WERI-Rb-1 (cell line): ENCODE results near the gene CHEK1.
A peak's percentile ranks its signal among the peaks of the same experiment; 100 is the strongest.
"Not testable (repeated sequence)": the region's sequence is repeated elsewhere in the genome, so short reads cannot be mapped to it uniquely, and the experiment has no call there.

Experiments used
- DNase-seq: peaks from one replicate; pipeline ENCODE4 v3.0.0-alpha.2; 2020
- H3K27ac ChIP-seq: fragments of 250-450 bp; sonication (Bioruptor Pico); 2 replicates; pipeline ENCODE4 v1.5.1; 2020; ENCODE audit warnings: mild to moderate bottlenecking, moderate library complexity
- H3K27me3 ChIP-seq: fragments of 250-450 bp; sonication (Bioruptor Pico); 2 replicates; pipeline ENCODE4 v1.5.1; 2021; ENCODE audit warnings: mild to moderate bottlenecking, low read depth, moderate library complexity; ENCODE audit not compliant: insufficient read depth, severe bottlenecking
- H3K36me3 ChIP-seq: fragments of 250-450 bp; sonication (Bioruptor Pico); 2 replicates; pipeline ENCODE4 v1.5.1; 2020; ENCODE audit warnings: mild to moderate bottlenecking, moderate library complexity
- H3K4me3 ChIP-seq: 2 replicates; pipeline ENCODE4 v1.5.1; 2011; ENCODE audit warnings: low read depth, mild to moderate bottlenecking, control low read depth, low read length
- H3K9me3 ChIP-seq: fragments of 250-450 bp; sonication (Bioruptor Pico); 2 replicates; pipeline ENCODE4 v1.5.1; 2021; ENCODE audit warnings: mild to moderate bottlenecking, moderate library complexity; ENCODE audit not compliant: severe bottlenecking
- CTCF ChIP-seq: IDR thresholded peaks from 2 replicates; pipeline ENCODE4 v1.5.1; 2011; ENCODE audit warnings: low read depth, mild to moderate bottlenecking, control low read depth, inconsistent platforms, low read length

The CHEK1 gene

GRCh38 chr11:125624756-125625213 is at the start of gene CHEK1:
Gene CHEK1 (plus strand): TSS chr11:125625163. CDS start chr11:125626769, 1,606 bp downstream.
- Histone ChIP-seq H3K9me3 (no peaks in the 10 kb centered on the region), H3K27me3 (no peaks in the 10 kb centered on the region), H3K27ac (peak within 1 kb of the TSS; percentile 96), H3K36me3 (peaks cover 62% of the 10 kb centered on the region), H3K4me3 (peak within 1 kb of the TSS; percentile 97)
- no peak for DNase-seq
- TF ChIP-seq CTCF, result no peak

GRCh38 chr11:125577181-125577580 is 47.8 kb upstream of the CHEK1 start:
- not testable (repeated sequence) for H3K27ac ChIP-seq, H3K27me3 ChIP-seq, H3K4me3 ChIP-seq, H3K9me3 ChIP-seq, DNase-seq
- peaks cover 76% of the 10 kb centered on the region for H3K36me3 ChIP-seq

- H3K27ac ChIP-seq, result no peak overlapping the region
- TF ChIP-seq CTCF, result no peak
- no peaks in the 10 kb centered on the region for H3K27me3 ChIP-seq
- no peak overlapping the region for H3K4me3 ChIP-seq
- H3K9me3 ChIP-seq, result no peaks in the 10 kb centered on the region
- no peak for DNase-seq
- H3K36me3 ChIP-seq, result peaks cover 83% of the 10 kb centered on the region
Observed at GRCh38 chr11:125578783-125579182, 46.2 kb upstream of the CHEK1 start.

- H3K27me3 ChIP-seq, result no peaks in the 10 kb centered on the region
- H3K27ac ChIP-seq, result no peak overlapping the region
- H3K36me3 ChIP-seq, result peaks cover 80% of the 10 kb centered on the region
- no peak overlapping the region for H3K4me3 ChIP-seq
- DNase-seq, result no peak
- no peaks in the 10 kb centered on the region for H3K9me3 ChIP-seq
- no peak for TF ChIP-seq CTCF
Observed at GRCh38 chr11:125579811-125580210, 45.2 kb upstream of the CHEK1 start.

GRCh38 chr11:125583496-125583895 is 41.5 kb upstream of the CHEK1 start:
- peaks cover 49% of the 10 kb centered on the region for H3K36me3 ChIP-seq
- no peak for DNase-seq
- no peak for TF ChIP-seq CTCF

GRCh38 chr11:125585487-125585886 is 39.5 kb upstream of the CHEK1 start:
- TF ChIP-seq CTCF, result no peak
- no peak for DNase-seq
- Histone ChIP-seq H3K27me3 (no peaks in the 10 kb centered on the region), H3K27ac (no peak overlapping the region), H3K4me3 (no peak overlapping the region), H3K36me3 (peaks cover 30% of the 10 kb centered on the region), H3K9me3 (no peaks in the 10 kb centered on the region)

More at GRCh38 chr11:125583496-125583895, 41.5 kb upstream of the CHEK1 start:
- no peaks in the 10 kb centered on the region for H3K9me3 ChIP-seq
- H3K27me3 ChIP-seq, result no peaks in the 10 kb centered on the region
- no peak overlapping the region for H3K27ac ChIP-seq
- H3K4me3 ChIP-seq, result no peak overlapping the region
